Heart left ventricle (tissue), 16 donors: ENCODE data around the gene ADGRB2. TPM values are rescaled to one million over a fixed set of nuclear protein-coding genes. Genes with fewer than 3 reads are reported as not detected.

ENCODE experiments used
- ATAC-seq, 4 donors: fragments of 200-7000 bp; cut with Tn5 transposase; one replicate each; pipeline ENCODE4 v1.9.1; 2020 to 2022; ENCODE audit warnings: moderate library complexity in 4 of 4, mild to moderate bottlenecking in 3 of 4, moderate number of reproducible peaks in 1 of 4
- DNase-seq, 5 donors: peaks; one replicate each; pipeline ENCODE4 v3.0.0-alpha.2; 2020
- H3K27ac ChIP-seq, 12 donors: fragments of 200-600 bp; sonication (generic) in 4 of 12; one replicate each; pipeline versions ENCODE4 v1.5.0 to v1.8.0; 2016 to 2022; ENCODE audit warnings: mild to moderate bottlenecking in 2 of 12
- H3K27me3 ChIP-seq, 9 donors: fragments of 200-600 bp; sonication (generic) in 2 of 9; one replicate each; pipeline versions ENCODE4 v1.5.1 to v1.8.0; 2016 to 2022; ENCODE audit warnings: mild to moderate bottlenecking in 3 of 9
- H3K36me3 ChIP-seq, 9 donors: fragments of 200-600 bp; sonication (generic) in 2 of 9; one replicate each; pipeline versions ENCODE4 v1.5.0 to v1.8.0; 2018 to 2022; ENCODE audit warnings: mild to moderate bottlenecking in 2 of 9
- H3K4me1 ChIP-seq, 12 donors: fragments of 200-600 bp; sonication (generic) in 4 of 12; one replicate each; pipeline versions ENCODE4 v1.5.0 to v1.8.0; 2016 to 2022; ENCODE audit warnings: mild to moderate bottlenecking in 3 of 12
- H3K4me3 ChIP-seq, 12 donors: fragments of 200-600 bp; sonication (generic) in 4 of 12; one replicate each; pipeline versions ENCODE4 v1.5.0 to v1.8.0; 2017 to 2022; ENCODE audit warnings: mild to moderate bottlenecking in 9 of 12, moderate library complexity in 4 of 12
- H3K9me3 ChIP-seq, 12 donors: fragments of 200-600 bp; sonication (generic) in 4 of 12; one replicate each; pipeline versions ENCODE4 v1.5.0 to v1.8.0; 2016 to 2022; ENCODE audit warnings: mild to moderate bottlenecking in 1 of 12
- POLR2A ChIP-seq, 2 donors: fragments of 450-650 bp; IDR thresholded peaks; one replicate each; pipeline ENCODE4 v1.6.1; 2017; ENCODE audit warnings: antibody characterized with exemption in 2 of 2, mild to moderate bottlenecking in 2 of 2, moderate library complexity in 2 of 2
- WGBS, 4 donors: extraction: QIAGEN DNeasy Blood & Tissue Kit in 2 of 4; methylation state at CpG; one replicate each; pipeline versions ENCODE4 v1.1.5 to v1.1.7; 2013 to 2018; 5-methylcytosine and 5-hydroxymethylcytosine counted together
- intact Hi-C, 10 donors: fragments of 100-400 bp; cut with DNase I; formaldehyde crosslinking; loops; one replicate each; pipeline versions ENCODE4 v1.11.1 to v1.14.2; 2022
- polyA plus RNA-seq, 2 donors: library from polyadenylated mRNA; stranded (reverse); fragments of 200-250 nt; gene quantifications; one replicate each; pipeline ENCODE4 v1.2.3, GENCODE V29; 2013
- total RNA-seq, 9 donors: library from RNA; depleted of rRNA in 2 of 9; stranded (reverse); fragments of >200 nt in 2 of 9; fragmentation: NEBNext Ultra II Directional in 3 of 9; extraction: Animal tissue kit (Norgen Biotek cat#: 25700) in 3 of 9; gene quantifications; one replicate each; pipeline versions ENCODE4 v1.1.0 to v1.2.4, GENCODE V29; 2016 to 2023
- TF ChIP-seq, protein P1 (sequence below), 12 donors: fragments of 200-600 bp; sonication (generic) in 4 of 12; IDR thresholded peaks; one replicate each; pipeline versions ENCODE4 v1.5.0 to v1.8.0; 2018 to 2022; ENCODE audit warnings: antibody characterized with exemption in 12 of 12, mild to moderate bottlenecking in 5 of 12
- donor health status: ischemic (EF 13 %, LVEDD 7.1; RV severe dilation, severe dysfunction).
- donor health status: healthy with polysubstance abuse.
- donor health status: DM: no; HTN: yes; CAD: no.
- donor health status: DM: no; HTN: no; CAD: no.
- donor health status: ischemic (EF 25% LVEDD 6.9; RV normal size, moderate dysfunction).
- donor health status: ischemic (EF 25% LVEDD 5.7; RV mildly dilated, moderate dysfunction).
- donor health status: healthy.
- donor health status: DM: yes; HTN: yes; CAD: no.
- donor health status: ischemic (EF 35%, LVEDD 5.7; RV mildly dilated, moderate dysfunction).
- donor health status: nonischemic (EF 11% LVEDD 7.7; RV severe dilation, severe dysfunction).
- donor health status: DM: yes; HTN: yes; CAD: no.
- donor health status: PGD.
- donor health status: ischemic (EF 29% LVEDD 5.4; RV normal size, mild dysfunction).
- donor health status: nonischemic (EF 23%, LVEDD 6.1; RV moderate dilation, normal function).

The ADGRB2 gene
- total and polyA plus RNA-seq, 11 donors = 1.1 to 18.5 (median 9.6) TPM

DNA sequence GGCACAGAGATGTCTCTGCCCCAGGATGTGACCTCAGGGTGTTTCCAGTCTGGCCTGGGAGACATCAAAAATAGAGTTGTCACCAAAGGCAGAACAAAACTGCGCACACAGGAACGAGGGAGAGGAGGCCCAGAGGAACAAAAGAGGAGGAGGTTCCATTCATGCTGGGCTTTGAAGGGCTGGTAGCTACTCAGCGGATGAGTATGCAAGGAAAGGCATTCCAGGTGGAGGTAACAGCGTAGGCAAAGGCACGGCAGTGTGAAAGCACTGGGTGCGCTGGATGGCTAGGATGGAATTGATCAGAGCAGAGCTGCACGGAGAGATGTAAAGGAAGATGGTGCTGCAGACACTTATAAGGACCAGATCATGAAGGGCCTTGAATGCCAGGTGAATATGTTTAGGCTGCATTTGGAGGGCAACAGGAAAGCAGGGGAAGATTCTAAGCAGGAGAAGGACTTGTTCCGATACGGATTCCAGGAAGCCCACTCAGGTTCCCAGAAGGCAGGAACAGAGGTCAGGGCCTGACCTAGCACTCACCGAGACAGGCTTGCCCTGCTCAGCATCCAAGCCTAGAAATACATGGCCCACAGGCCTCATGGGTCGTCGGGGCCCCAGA lies 66.7 kb downstream of the ADGRB2 start:
- Histone ChIP-seq H3K9me3 (no peaks in the 10 kb centered on the region), H3K4me1 (peaks cover 5 to 41% (median 26%) of the 10 kb centered on the region in 12 donors), H3K27ac (no peak overlapping the region), H3K4me3 (no peak overlapping the region), H3K27me3 (no peaks in the 10 kb centered on the region), H3K36me3 (peaks cover 0 to 48% (median 3%) of the 10 kb centered on the region in 9 donors)
- 80 to 89% (median 87%) methylated on average over 11 to 12 of the region's 12 CpGs for WGBS, 4 donors
- no peak for TF ChIP-seq POLR2A (IDR thresholded peaks at IDR 0.05)
- TF ChIP-seq, protein P1, sequence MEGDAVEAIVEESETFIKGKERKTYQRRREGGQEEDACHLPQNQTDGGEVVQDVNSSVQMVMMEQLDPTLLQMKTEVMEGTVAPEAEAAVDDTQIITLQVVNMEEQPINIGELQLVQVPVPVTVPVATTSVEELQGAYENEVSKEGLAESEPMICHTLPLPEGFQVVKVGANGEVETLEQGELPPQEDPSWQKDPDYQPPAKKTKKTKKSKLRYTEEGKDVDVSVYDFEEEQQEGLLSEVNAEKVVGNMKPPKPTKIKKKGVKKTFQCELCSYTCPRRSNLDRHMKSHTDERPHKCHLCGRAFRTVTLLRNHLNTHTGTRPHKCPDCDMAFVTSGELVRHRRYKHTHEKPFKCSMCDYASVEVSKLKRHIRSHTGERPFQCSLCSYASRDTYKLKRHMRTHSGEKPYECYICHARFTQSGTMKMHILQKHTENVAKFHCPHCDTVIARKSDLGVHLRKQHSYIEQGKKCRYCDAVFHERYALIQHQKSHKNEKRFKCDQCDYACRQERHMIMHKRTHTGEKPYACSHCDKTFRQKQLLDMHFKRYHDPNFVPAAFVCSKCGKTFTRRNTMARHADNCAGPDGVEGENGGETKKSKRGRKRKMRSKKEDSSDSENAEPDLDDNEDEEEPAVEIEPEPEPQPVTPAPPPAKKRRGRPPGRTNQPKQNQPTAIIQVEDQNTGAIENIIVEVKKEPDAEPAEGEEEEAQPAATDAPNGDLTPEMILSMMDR (IDR thresholded peaks at IDR 0.05) = no peak
- ATAC-seq = no peak
- intact Hi-C loops = no loop called here
- peak in 1 of 5 donors; percentile 14 for DNase-seq

DNA sequence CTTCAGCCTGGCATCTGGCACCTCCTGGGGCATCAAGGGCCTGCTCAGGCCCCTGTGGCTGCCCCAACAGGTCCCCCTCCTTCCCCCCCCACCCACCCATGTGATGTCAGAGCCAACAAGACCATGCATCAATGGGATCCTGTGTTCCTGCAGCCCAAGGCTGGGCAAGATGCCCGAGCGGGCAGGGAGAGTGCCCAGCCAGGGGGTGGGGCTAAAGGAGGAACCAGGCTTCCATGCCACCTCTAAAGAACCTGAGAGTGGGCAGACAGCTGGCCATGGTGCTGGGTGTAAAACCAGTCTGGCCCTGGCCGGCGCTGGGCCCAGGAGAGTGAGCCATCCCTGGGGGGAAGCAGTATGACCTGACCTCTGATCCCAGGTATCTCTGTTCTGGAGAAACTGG lies 67.9 kb downstream of the ADGRB2 start:
- H3K4me3 ChIP-seq = no peak overlapping the region
- 81 to 89% (median 87%) methylated on average over 2 to 4 of the region's 4 CpGs; no CpG with 5 or more reads in 1 of the 4 donors for WGBS, 4 donors
- peaks cover 5 to 28% (median 14%) of the 10 kb centered on the region in 12 donors for H3K4me1 ChIP-seq
- no peaks in the 10 kb centered on the region for H3K27me3 ChIP-seq
- TF ChIP-seq POLR2A (IDR thresholded peaks at IDR 0.05) = no peak
- TF ChIP-seq, protein P1 (IDR thresholded peaks at IDR 0.05) = no peak
- no peaks in the 10 kb centered on the region for H3K9me3 ChIP-seq
- ATAC-seq = peak; percentile 43 to 64 (median 44)
- intact Hi-C loops = no loop called here
- H3K36me3 ChIP-seq = peaks cover 0 to 49% (median 3%) of the 10 kb centered on the region in 9 donors
- DNase-seq = peak in 4 of 5 donors; percentile 44 to 62 (median 55)
- peak overlapping the region in 1 of 12 donors; percentile 57 for H3K27ac ChIP-seq

DNA sequence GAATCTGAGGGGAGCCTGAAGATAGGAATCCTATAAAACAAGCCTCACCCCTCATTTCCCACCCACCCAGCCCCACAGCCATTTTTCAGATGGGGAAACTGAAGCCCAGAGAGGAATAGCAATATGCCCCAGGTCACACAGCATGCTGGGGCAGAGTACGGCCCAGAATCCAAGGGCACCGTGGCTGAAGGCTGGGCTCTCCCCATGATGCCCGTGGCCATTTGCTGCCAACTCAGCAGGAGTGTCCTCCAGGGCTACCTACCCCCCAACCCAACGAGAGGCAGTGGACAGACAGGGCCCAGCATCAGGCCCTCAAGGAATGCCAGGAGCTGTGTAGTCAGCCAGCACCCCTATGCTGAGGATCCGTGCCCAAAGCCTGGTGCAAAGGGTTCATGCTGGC lies 68.8 kb downstream of the ADGRB2 start:
- Histone ChIP-seq H3K36me3 (peaks cover 0 to 58% (median 3%) of the 10 kb centered on the region in 9 donors), H3K4me1 (peaks cover 0 to 19% (median 5%) of the 10 kb centered on the region in 12 donors), H3K27me3 (no peaks in the 10 kb centered on the region), H3K9me3 (no peaks in the 10 kb centered on the region), H3K27ac (peak overlapping the region in 1 of 12 donors; percentile 57), H3K4me3 (no peak overlapping the region)
- ATAC-seq = no peak
- 89 to 96% (median 94%) methylated on average over 3 to 5 of the region's 5 CpGs for WGBS, 4 donors
- intact Hi-C loops = no loop called here
- TF ChIP-seq POLR2A (IDR thresholded peaks at IDR 0.05) = no peak
- TF ChIP-seq, protein P1 (IDR thresholded peaks at IDR 0.05) = no peak
- DNase-seq = peak in 1 of 5 donors; percentile 31

DNA sequence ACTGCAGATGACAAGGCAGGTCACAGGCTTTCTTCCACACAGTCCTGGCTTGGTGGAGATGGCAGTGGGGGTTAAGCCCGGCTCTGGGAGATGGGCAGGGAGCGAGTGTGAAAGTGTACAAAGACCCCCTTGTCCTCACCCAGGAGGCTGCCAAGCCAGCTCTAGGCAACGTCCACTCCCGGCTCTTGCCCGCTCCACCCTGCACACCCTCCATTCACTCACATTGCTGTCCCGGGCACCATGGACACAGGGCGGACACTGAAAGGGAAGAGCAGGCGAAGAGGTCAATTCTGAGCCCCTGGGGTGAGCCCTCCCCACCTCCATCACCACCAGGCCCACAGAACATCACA lies 69.2 kb downstream of the ADGRB2 start:
- TF ChIP-seq POLR2A (IDR thresholded peaks at IDR 0.05) = no peak
- H3K4me3 ChIP-seq = no peak overlapping the region
- 80 to 93% (median 90%) methylated on average over 8 of the region's 8 CpGs for whole genome bisulfite sequencing, 4 donors
- peak overlapping the region in 1 of 12 donors; percentile 57 for H3K27ac ChIP-seq
- intact Hi-C loops = no loop called here
- no peaks in the 10 kb centered on the region for H3K9me3 ChIP-seq
- peaks cover 0 to 57% (median 3%) of the 10 kb centered on the region in 9 donors for H3K36me3 ChIP-seq
- H3K27me3 ChIP-seq = no peaks in the 10 kb centered on the region
- peaks cover 0 to 15% (median under 1%) of the 10 kb centered on the region in 12 donors for H3K4me1 ChIP-seq
- DNase-seq (peak in 1 of 5 donors; percentile 44), ATAC-seq (no peak)
